ENCODE results near the gene TRA2B. TPM values are rescaled to one million over a fixed set of nuclear protein-coding genes. Genes with fewer than 3 reads are reported as not detected.
"Not testable (repeated sequence)": the region's sequence is repeated elsewhere in the genome, so short reads cannot be mapped to it uniquely, and the experiment has no call there.

Gene TRA2B
- total RNA-seq, 1 donor = 157 TPM

DNA sequence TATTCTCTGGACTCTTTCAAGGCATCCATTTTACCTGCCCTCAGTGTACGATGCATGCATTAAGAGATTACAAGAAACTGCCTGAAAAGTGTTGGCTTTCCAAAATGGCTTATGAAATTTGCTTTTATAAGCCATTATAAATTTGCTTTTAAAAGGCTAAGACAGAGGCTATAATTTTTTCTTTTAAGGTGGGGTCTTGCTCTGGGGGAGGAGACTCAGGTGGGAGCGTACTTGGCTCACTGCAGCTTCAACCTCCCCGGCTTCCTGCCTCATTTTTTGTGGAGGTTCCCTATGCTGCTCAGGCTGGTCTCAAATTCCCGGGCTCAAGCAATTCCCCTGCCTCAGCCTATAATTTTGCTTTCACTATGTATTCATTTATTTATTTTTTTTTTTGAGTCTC is 17.6 kb downstream of the TRA2B start:
- TF ChIP-seq, protein P1, sequence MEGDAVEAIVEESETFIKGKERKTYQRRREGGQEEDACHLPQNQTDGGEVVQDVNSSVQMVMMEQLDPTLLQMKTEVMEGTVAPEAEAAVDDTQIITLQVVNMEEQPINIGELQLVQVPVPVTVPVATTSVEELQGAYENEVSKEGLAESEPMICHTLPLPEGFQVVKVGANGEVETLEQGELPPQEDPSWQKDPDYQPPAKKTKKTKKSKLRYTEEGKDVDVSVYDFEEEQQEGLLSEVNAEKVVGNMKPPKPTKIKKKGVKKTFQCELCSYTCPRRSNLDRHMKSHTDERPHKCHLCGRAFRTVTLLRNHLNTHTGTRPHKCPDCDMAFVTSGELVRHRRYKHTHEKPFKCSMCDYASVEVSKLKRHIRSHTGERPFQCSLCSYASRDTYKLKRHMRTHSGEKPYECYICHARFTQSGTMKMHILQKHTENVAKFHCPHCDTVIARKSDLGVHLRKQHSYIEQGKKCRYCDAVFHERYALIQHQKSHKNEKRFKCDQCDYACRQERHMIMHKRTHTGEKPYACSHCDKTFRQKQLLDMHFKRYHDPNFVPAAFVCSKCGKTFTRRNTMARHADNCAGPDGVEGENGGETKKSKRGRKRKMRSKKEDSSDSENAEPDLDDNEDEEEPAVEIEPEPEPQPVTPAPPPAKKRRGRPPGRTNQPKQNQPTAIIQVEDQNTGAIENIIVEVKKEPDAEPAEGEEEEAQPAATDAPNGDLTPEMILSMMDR (IDR thresholded peaks at IDR 0.05; ENCODE audit: insufficient read depth, low read length) = no peak
- no peak for DNase-seq (ENCODE audit: low read depth)
- H3K4me3 ChIP-seq (ENCODE audit: low read depth, low read length) = no peak overlapping the region

DNA sequence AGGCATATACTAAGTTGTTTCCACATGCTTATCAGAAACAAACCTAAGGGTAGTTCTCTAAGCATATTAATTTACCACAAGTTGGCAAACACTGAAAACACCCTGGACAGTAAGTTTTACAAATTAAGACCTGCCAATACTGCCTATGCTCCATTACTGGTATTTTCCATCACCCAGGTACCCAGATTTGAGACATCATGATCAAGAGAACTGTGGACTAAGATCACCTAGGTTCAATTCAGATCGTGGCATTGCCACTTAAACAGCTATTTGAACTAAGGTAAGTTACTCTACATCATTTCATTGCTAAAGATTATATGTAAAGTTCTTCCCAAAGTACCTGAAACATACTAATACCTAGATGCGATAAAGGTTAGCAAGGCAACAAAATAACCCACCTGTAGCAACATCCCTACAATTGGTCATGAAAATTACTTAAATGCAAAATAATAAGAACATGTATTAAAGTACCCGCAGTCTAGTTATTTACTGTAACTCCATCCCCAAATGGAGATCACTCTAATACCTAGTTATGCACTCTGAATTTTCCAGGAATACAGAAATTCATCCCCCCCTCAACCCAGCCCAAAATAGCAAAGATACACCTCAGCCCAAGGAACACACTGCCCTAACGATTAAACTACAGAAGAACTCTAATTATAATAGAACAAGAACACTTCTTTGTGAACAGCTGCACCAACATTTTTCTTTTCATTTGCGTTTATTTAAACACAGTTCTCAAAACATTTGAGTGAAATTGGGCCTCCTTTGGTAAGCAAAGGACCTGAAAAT is 21.6 kb downstream of the TRA2B start:
- TF ChIP-seq, protein P1 (IDR thresholded peaks at IDR 0.05; ENCODE audit: insufficient read depth, low read length) = no peak

DNA sequence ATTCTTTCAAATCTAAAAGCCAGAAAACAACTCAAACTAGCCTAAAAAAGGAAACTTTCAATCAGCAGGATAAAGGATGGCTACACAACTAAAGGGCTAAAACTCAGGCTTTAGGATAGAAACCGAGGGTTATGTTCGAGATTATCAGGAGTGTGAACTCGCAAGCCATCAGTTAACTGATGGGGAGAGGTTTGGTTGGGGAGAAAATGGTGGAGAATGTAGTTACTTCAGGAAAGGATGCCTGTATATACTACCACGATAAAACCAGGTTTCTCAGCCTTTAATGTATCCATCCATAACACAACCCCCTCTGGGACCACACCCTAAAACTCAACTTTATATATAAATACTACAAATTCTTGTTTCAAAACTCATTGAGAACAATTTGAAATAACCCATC is 22.2 kb downstream of the TRA2B start:
- H3K4me3 ChIP-seq (ENCODE audit: low read depth, low read length) = no peak overlapping the region
- TF ChIP-seq, protein P1 (IDR thresholded peaks at IDR 0.05; ENCODE audit: insufficient read depth, low read length) = no peak
- no peak for DNase-seq (ENCODE audit: low read depth)

More for the DNA sequence above, 21.6 kb downstream of the TRA2B start:
- no peak for DNase-seq (ENCODE audit: low read depth)
- no peak overlapping the region for H3K4me3 ChIP-seq (ENCODE audit: low read depth, low read length)

DNA sequence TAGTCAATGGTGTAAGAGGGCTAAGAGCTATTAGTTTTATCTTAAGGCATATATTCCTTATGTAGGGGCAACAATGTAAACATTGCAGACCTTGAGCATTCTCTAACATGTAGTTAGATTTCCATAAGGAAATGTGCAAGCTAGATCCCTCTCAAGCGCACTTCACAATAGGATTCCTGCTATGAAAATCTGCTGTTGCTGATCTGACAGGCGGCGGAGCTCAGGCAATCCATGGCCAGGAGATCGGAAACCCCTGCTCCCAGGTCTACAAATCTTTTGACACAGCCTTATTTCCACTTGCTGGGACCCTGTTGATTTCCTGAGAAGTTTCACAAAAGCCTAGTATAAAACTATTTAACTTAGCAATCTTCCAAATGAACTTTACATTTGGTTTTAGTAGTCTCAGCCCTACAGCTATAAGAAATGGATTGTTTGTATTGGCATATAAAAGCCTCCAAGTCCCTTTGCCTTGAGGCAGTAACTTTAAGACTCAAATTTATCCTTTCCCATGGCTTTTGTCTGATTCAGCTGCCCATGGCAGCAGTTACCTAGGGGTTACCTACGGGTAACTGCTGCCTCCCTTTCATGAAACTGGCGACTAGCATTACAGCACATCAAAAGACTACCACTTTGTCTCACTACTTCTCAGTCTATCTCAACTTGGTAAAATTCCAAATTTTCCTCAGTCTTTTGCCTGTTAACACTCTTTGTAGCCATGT is 22.7 kb downstream of the TRA2B start:
- no peak for DNase-seq (ENCODE audit: low read depth)
- TF ChIP-seq, protein P1 (IDR thresholded peaks at IDR 0.05; ENCODE audit: insufficient read depth, low read length) = no peak
- no peak overlapping the region for H3K4me3 ChIP-seq (ENCODE audit: low read depth, low read length)

DNA sequence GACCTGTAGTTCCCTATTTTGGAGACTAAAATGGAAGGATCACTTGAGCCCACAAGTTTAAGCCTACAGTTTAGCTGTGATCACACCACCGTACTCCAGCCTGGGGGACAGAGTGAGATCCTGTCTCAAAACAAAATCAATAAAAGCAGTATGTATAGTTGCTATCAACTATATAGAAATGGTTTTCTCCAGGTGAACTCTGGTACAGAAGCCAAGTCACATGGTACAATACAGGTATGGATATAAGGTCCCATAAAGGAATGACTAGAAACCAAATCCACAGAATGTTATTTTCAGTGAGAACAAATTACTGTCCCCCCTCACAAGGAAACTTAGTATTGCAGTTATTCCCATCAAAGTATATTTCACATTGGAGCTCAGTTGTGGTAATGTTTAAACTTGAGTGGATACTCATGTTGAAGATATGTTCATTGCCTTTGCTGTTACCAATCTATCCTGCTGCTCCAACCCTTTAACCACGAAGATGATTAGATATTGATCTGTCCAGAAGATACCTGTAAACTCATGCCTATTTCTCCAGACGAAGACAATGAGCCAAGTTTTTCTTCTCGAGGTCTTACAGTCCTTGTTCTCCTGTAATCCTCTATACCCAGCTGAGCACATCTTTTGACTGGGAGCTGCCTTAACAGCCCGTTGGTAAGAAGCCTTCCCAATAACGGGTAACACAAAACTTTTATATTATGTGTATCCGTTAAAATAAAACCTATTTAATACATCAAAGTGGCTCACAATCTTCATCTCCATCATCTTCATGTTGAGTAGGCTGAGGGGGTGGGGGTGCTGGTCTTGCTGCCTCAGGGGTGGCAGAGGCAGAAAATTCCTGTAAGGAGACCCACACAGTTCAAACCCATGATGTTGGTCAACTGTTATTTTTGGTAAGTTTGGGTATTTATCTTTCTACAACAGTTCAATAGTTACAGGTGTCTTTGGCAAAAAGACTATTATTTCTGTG is 24.6 kb downstream of the TRA2B start:
- TF ChIP-seq, protein P1 (IDR thresholded peaks at IDR 0.05; ENCODE audit: insufficient read depth, low read length) = no peak

DNA sequence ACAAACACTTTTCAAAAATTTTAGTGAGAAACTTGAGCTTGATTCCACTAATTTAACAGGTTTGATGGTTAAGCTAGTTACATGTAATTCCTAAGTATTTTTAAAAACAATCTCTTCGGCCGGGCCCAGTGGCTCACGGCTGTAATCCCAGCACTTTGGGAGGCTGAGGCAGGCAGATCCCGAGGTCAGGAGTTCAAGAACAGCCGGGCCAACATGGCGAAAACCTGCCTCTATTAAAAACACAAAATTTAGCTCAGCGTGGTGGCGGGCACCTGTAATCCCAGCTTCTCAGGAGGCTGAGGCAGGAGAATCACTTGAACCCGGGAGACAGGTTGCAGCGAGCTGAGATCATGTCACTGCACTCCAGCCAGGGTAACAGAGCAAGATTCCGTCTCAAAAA is 25.3 kb downstream of the TRA2B start:
- DNase-seq (ENCODE audit: low read depth) = no peak
- TF ChIP-seq, protein P1 (IDR thresholded peaks at IDR 0.05; ENCODE audit: insufficient read depth, low read length) = no peak
- H3K4me3 ChIP-seq (ENCODE audit: low read depth, low read length) = no peak overlapping the region

More for the DNA sequence above, 24.6 kb downstream of the TRA2B start:
- H3K4me3 ChIP-seq (ENCODE audit: low read depth, low read length) = no peak overlapping the region
- DNase-seq (ENCODE audit: low read depth) = no peak

DNA sequence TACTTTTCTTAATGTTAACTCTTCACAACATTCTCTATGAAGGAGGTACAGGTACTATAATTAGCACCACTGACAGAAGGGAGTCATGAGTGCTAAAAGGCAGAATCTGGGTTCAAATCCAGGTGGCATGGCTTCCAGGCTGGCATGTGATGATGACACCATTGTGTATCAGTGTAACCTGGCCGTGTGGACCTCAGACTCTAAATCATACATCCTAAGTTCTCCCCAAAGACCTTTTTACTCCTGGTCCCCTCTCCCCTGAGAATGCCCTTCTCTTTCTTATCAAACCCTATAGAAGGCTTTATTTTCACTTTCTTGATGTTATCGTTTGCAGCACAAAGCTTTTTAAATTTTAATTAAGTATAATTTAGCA is 26.8 kb downstream of the TRA2B start:
- not testable (repeated sequence) for DNase-seq (ENCODE audit: low read depth); H3K4me3 ChIP-seq (ENCODE audit: low read depth, low read length)

DNA sequence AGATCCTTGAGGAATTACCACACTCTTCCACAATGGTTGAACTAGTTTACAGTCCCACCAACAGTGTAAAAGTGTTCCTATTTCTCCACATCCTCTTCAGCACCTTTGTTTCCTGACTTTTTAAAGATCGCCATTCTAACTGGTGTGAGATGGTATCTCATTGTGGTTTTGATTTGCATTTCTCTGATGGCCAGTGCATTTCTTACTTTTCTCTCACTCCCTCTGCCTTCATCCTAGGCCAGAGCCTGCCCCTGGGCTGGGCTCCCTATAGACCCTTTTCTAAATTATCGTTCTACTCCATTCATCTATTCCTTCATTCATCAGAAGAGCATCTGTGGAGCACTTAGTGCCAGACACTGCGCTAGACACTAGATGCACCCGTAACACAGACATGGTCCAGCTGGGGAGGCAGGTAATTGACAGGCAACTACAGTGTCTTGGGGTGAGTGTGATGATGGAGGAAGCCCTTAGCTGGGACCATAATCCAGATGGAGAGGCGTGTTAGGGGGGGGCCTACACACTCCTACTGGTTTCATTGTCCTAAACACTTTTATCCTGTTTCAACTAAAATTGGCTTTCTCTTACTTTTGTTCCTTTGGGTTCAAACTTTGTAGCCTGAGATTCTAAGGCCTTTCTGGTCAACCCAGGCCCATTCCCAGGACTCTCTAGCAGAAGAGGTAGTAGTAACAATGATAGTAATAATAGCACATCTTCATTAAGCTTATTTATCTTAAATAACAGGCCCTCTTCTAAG is 27.3 kb downstream of the TRA2B start:
- not testable (repeated sequence) for H3K4me3 ChIP-seq (ENCODE audit: low read depth, low read length); DNase-seq (ENCODE audit: low read depth)

DNA sequence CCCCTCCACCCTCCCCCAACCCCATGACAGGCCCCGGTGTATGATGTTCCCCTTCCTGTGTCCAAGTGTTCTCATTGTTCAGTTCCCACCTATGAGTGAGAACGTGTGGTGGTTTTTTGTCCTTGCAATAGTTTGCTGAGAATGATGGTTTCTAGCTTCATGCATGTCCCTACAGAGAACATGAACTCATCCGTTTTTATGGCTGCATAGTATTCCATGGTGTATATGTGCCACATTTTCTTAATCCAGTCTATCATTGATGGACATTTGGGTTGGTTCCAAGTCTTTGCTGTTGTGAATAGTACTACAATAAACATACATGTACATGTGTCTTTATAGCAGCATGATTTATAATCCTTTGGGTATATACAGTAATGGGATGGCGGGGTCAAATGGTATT is 27.9 kb downstream of the TRA2B start:
- H3K4me3 ChIP-seq (ENCODE audit: low read depth, low read length); DNase-seq (ENCODE audit: low read depth): not testable (repeated sequence)
